Breast epithelium (tissue), 4 donors: ENCODE measurements around the gene PPT2. TPM values are rescaled to one million over a fixed set of nuclear protein-coding genes. Genes with fewer than 3 reads are reported as not detected.

ENCODE experiments used
- DNase-seq, 2 donors: peaks; one replicate each; pipeline ENCODE4 v3.0.0-alpha.2; 2019; ENCODE audit warnings: low spot score in 2 of 2
- H3K27ac ChIP-seq, 2 donors: fragments of 200-600 bp; sonication (generic) in 1 of 2; one replicate each; pipeline ENCODE4 v1.5.1; 2016 to 2019; ENCODE audit warnings: mild to moderate bottlenecking in 1 of 2
- H3K27me3 ChIP-seq, 2 donors: fragments of 200-600 bp; sonication (generic) in 1 of 2; one replicate each; pipeline versions ENCODE4 v1.5.1 to v1.6.0; 2017 to 2019; ENCODE audit warnings: control low read depth in 1 of 2, mild to moderate bottlenecking in 1 of 2
- H3K36me3 ChIP-seq: fragments of 200-600 bp; one replicate; pipeline ENCODE4 v1.5.1; 2019
- H3K4me1 ChIP-seq, 2 donors: fragments of 200-600 bp; sonication (generic); one replicate each; pipeline ENCODE4 v1.5.1; 2016 to 2019; ENCODE audit warnings: control low read depth in 1 of 2
- H3K4me3 ChIP-seq, 3 donors: fragments of 200-600 bp; sonication (generic); 1 replicate in 2 of 3; 2 replicates in 1 of 3; pipeline ENCODE4 v1.5.1; 2016 to 2019; ENCODE audit warnings: mild to moderate bottlenecking in 3 of 3, moderate library complexity in 2 of 3
- H3K9me3 ChIP-seq, 2 donors: fragments of 200-600 bp; sonication (generic) in 1 of 2; one replicate each; pipeline ENCODE4 v1.5.1; 2016 to 2019; ENCODE audit warnings: control low read depth in 1 of 2
- CTCF ChIP-seq, 3 donors: fragments of 450-650 bp; IDR thresholded peaks; one replicate each; pipeline ENCODE4 v1.5.1; 2016 to 2017; ENCODE audit warnings: antibody characterized with exemption in 3 of 3, mild to moderate bottlenecking in 3 of 3, moderate library complexity in 3 of 3
- POLR2A ChIP-seq: fragments of 450-650 bp; IDR thresholded peaks from one replicate; pipeline ENCODE4 v1.6.1; 2016; ENCODE audit warnings: antibody characterized with exemption, mild to moderate bottlenecking, moderate library complexity
- POLR2AphosphoS5 ChIP-seq, 3 donors: sonication (generic); formaldehyde crosslinking; IDR thresholded peaks; one replicate each; pipeline ENCODE4 v1.6.1; 2017; ENCODE audit warnings: antibody characterized with exemption in 3 of 3
- intact Hi-C: fragments of 100-400 bp; cut with DNase I; formaldehyde crosslinking; loops from one replicate; pipeline ENCODE4 v1.15.1; 2023; ENCODE audit warnings: low total_unique reads
- total RNA-seq, 3 donors: library from RNA; depleted of rRNA; stranded (reverse); fragments of >200 nt; gene quantifications; one replicate each; pipeline ENCODE4 v1.1.0, GENCODE V29; 2016

The PPT2 gene
- total RNA-seq, 3 donors from 2014 or later = 18.4 to 59.6 (median 28.5) TPM

DNA sequence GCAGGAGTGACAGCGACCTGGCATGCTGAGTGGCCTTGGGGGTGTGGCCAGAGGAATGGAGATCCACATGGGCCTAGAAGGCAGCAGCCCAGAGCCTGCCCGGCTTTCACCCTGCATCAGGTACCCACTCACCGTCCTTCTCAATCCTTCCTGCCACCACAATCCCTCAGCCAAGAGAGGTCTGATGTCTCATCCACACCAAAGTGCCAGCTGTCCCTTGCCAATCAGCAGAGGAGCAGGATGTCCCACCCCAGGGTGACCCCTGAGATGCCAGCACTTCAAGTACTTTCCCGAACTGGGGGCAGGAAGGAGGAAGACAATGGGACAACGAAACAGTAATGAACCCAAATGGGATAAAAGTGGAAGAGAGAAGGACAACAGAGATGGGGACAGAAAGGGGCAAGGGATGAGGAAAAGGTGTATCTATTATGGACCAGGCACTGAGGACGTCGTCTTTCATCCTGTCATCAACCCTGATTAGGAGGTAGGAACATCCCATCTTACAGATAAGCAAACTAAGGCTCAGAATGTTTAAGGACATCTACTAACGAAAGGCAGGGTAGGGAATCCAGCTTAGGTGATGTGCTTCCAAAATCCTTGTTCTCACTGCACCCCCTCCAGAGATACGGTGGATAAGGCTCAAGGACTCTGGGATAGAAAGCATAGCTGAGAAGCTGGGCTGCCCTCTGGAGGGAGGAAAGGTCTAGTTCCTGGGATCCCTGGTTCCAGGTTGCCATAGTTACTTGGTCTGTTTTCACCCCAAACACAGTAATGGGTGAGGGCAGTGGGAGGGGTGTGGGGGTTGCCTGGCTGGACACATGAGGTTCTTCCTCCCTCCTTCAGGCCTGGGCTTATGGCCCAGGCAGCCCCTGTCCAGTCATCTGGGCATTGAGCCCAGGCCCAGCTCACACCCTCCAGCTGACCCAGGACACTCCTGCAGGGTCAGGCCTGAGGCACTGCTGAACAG lies 40.3 kb upstream of the PPT2 start:
- Histone ChIP-seq H3K36me3 (peaks cover 4% of the 10 kb centered on the region), H3K27ac (peak overlapping the region; percentile 82 to 93), H3K4me3 (no peak overlapping the region), H3K4me1 (no peaks in the 10 kb centered on the region), H3K9me3 (no peaks in the 10 kb centered on the region), H3K27me3 (peaks cover 0 to 5% of the 10 kb centered on the region in 2 donors)
- peak in 1 of 2 donors; percentile 68 for DNase-seq
- peak; percentile 40 to 79 (median 58) for TF ChIP-seq POLR2AphosphoS5 (IDR thresholded peaks at IDR 0.05)
- no peak for TF ChIP-seq POLR2A
- intact Hi-C loops = no loop called here

DNA sequence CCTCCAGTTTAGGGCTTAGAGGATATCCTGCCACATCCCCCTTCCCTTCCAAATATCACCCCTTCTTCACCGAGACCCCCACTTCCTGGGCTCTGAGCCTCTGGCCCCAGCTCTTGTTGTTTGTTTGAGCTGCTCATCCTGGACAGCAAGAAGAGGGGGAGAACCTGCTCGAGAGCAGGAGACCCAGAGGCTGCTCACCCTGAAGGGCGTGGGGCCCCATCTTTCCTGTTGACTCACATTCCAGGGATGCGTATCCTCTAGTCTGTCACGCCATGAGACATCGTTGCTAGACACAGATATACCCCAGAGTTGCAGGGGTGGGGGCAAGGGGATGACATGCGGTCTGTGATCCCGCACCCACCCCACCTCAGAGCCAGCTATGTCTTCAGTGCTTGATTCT lies 39.1 kb upstream of the PPT2 start:
- Histone ChIP-seq H3K4me3 (no peak overlapping the region), H3K9me3 (no peaks in the 10 kb centered on the region), H3K4me1 (peaks cover 0 to 4% of the 10 kb centered on the region in 2 donors), H3K27ac (peak overlapping the region; percentile 34 to 82), H3K27me3 (peaks cover 0 to 1% of the 10 kb centered on the region in 2 donors), H3K36me3 (peaks cover 4% of the 10 kb centered on the region)
- DNase-seq = no peak
- TF ChIP-seq POLR2A = no peak
- TF ChIP-seq CTCF (IDR thresholded peaks at IDR 0.05) = no peak
- TF ChIP-seq POLR2AphosphoS5 (IDR thresholded peaks at IDR 0.05) = no peak
- intact Hi-C loops = no loop called here

DNA sequence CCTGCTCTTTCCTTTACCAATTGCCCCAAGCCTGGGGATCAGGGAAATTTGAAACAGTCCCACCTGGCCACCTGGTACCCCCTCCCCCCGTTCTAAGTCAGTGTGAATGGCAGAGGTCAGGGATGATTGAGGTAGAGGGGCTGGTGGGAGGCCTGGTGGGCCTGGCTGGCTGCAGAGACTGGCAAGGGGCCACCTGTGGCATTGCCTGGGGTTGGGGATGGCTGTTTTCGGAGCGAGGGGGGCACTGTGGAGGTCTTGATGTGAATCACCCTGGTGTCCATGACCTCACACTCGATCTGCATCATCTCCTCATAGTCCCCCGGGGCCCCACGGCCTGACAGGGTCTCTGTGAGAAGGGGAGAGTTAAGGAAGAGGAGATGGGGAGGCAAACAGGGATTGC lies 38.3 kb upstream of the PPT2 start:
- Histone ChIP-seq H3K27ac (no peak overlapping the region), H3K36me3 (peaks cover 5% of the 10 kb centered on the region), H3K27me3 (no peaks in the 10 kb centered on the region), H3K4me1 (peaks cover 0 to 4% of the 10 kb centered on the region in 2 donors), H3K9me3 (no peaks in the 10 kb centered on the region), H3K4me3 (no peak overlapping the region)
- intact Hi-C loops = no loop called here
- no peak for TF ChIP-seq CTCF (IDR thresholded peaks at IDR 0.05)
- no peak for TF ChIP-seq POLR2AphosphoS5 (IDR thresholded peaks at IDR 0.05)
- TF ChIP-seq POLR2A = no peak
- no peak for DNase-seq

DNA sequence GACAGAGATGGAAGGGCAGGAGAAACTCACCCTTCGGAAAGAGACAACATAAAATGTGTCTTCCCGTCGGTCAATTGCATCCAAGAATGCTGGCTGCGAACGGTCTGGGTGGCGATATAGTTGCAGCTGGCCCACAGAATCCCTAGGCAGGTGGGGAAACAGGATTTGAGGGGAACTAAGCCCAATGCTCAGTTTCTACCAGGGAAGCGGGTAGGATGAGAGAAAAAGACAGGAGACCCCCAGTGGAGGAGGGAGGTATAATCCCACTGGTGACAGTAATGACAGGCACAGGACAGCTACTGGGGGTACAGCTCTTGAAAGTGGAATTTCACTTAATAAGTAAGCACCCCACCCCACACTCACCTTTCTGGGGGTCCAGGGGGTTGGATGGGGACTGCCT lies 37.3 kb upstream of the PPT2 start:
- Histone ChIP-seq H3K9me3 (no peaks in the 10 kb centered on the region), H3K4me3 (no peak overlapping the region), H3K36me3 (peaks cover 11% of the 10 kb centered on the region), H3K4me1 (peaks cover 0 to 4% of the 10 kb centered on the region in 2 donors), H3K27ac (no peak overlapping the region), H3K27me3 (no peaks in the 10 kb centered on the region)
- DNase-seq = no peak
- TF ChIP-seq POLR2A (no peak), POLR2AphosphoS5 (IDR thresholded peaks at IDR 0.05) (no peak), CTCF (IDR thresholded peaks at IDR 0.05) (peak in 1 of 3 donors; percentile 40)
- intact Hi-C loops = no loop called here

DNA sequence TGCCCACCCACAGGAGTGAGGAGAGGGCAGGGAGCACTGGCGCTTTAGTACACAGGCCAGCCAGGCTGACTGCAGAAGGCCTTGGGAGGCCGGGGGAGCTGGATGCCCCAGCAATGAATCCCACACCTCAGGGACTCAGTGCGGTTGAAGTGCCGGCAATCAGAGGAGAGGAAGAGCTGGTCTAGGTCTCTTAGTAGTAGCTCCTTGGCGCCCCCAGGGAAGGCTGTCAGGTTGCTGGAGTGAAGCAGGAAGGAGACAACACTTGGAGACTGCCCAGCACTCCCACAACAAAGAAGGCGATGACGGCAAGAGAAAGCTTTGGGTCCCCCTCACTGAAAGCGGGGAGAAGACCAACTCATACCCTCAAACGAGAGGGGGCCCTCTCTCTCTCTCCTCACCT lies 36.5 kb upstream of the PPT2 start:
- H3K4me3 ChIP-seq = no peak overlapping the region
- H3K4me1 ChIP-seq = peaks cover 0 to 4% of the 10 kb centered on the region in 2 donors
- no peak overlapping the region for H3K27ac ChIP-seq
- peaks cover 11% of the 10 kb centered on the region for H3K36me3 ChIP-seq
- H3K9me3 ChIP-seq = no peaks in the 10 kb centered on the region
- no peak for DNase-seq
- TF ChIP-seq POLR2AphosphoS5 (IDR thresholded peaks at IDR 0.05) (no peak), POLR2A (no peak), CTCF (IDR thresholded peaks at IDR 0.05) (no peak)
- H3K27me3 ChIP-seq = no peaks in the 10 kb centered on the region
- intact Hi-C loops = no loop called here
